GM18907 (cell line): Measurements from ENCODE around the gene REELD1.

ENCODE experiments used
- ATAC-seq: cut with Tn5 transposase; IDR thresholded peaks from one replicate; pipeline ENCODE4 v1.9.1; 2021; ENCODE audit warnings: mild to moderate bottlenecking, moderate library complexity; ENCODE audit not compliant: unreplicated experiment

Gene REELD1

DNA sequence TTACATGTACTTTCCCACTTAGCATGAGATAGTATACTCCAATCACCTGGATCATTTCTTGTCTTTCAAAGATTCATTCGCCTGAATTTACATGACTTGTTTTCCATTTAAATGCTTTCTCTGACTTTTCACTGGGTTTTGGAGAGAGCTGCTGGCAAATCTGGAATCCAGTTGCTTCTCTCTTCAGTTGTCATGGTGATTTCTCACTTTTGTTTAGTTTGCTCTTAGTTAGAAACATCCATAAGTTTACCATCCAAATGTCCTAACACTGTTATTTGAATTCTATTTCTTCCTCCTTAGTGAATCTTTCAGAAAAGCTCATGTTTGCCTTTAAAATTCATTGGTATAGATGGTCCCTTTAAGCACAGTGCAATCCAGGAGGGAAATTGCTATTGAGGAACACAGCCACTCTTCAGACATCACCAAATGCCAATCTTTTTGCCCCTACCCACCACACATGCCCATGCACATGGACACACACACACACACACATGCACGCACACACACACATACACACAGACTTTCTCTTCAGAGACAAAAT, 51.7 kb downstream of the REELD1 start:
- ATAC-seq: no peak

DNA sequence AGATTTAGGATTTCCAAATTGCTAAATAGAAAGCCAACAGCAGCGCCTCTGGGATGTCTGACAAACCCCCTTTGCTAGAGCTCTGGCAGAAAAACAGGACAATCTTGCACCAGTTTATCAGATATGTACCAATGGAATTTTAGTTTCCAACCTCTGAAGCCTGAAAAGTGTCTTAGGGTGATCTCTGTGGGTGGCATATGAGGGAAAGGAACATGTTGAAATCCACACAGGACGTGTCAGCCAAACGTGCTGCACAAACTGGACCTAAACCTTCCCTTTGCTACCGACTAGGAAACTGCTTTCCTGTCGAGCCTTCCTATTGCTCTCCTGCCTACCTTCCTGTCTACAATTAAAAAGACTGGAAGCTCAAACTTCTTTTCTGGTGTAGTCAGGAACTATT, 53.5 kb downstream of the REELD1 start:
- no peak for ATAC-seq

GRCh38 chr4:146269228-146269653, 54.9 kb downstream of the REELD1 start:
- peak; percentile 57 for ATAC-seq

- ATAC-seq: no peak
These were observed 57.1 kb downstream of the REELD1 start for GRCh38 chr4:146271466-146271865.

DNA sequence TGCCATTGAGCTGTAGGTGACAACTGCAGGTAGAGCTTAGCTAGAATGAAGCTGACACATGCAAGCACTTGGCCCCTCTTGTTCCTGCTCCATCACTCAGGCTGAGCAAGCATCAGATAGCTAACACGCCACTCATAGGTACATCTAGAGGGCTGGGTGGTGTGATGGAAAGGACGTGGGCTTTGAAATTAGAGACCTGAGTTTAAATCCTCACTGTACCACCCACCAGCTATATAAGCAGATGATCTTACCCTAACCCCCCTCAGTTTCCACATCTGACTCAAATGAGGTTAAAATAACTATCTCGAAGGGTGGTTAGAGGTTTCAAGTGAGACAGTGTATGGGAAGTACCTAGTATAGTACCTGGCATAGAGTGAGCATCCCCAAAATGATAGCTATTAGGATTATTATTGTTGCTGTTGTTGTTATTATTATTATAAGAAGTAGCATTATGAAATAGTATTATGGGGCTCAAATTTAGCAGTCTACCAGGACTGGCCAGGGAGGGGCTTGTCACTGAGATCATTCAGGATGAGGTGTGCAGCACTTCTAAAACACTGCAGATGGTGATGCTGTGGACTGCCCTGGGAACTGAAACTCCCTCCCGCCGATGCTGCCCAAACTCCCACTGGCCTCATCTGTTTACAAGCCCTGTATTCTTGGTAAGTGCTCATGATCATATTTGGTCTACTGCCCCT, 59.0 kb downstream of the REELD1 start:
- peak; percentile 81 for ATAC-seq

DNA sequence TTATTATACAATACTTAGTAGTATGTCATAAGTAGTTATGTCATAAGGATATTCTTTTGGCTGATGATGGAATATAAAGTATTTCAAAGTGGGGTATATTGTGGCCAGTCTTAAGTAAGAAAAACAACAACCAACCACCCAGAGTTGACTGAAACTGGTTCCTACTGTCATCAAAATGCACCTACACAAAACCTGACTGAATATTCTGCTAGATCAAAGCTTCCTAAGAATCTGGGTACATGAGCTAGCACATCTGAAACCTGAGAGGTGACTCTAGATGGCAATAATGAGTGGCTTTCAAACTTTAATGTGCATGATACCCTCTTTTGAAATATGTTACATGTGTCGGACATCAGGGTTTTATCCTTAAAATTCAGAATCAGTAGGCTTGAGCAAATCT, 60.4 kb downstream of the REELD1 start:
- ATAC-seq: no peak

GRCh38 chr4:146275370-146275769, 61.0 kb downstream of the REELD1 start:
- ATAC-seq: no peak

DNA sequence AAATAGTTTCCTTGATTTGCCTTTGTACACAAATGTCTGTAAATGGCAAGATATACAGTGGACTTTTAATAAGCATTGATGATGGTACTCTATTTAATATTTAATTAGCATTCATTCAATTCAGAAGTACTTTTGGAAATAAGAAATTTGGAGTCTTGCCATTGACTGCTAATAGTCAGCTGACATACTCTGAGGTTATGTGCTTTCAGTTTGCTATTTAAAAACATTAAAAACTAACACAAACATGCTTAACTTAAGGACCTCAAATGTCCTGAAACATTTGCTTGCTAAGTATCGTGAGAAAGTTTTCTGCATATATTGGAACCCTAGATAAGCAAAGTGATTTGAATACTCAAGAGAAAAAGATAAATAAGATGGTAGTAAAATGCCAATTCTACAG, 64.6 kb downstream of the REELD1 start:
- ATAC-seq: no peak
